WERI-Rb-1 (cell line): ENCODE measurements around the gene WDR45.

Experiments used
- DNase-seq: peaks from one replicate; pipeline ENCODE4 v3.0.0-alpha.2; 2020
- H3K27ac ChIP-seq: fragments of 250-450 bp; sonication (Bioruptor Pico); 2 replicates; pipeline ENCODE4 v1.5.1; 2020; ENCODE audit warnings: mild to moderate bottlenecking, moderate library complexity
- H3K27me3 ChIP-seq: fragments of 250-450 bp; sonication (Bioruptor Pico); 2 replicates; pipeline ENCODE4 v1.5.1; 2021; ENCODE audit warnings: mild to moderate bottlenecking, low read depth, moderate library complexity; ENCODE audit not compliant: insufficient read depth, severe bottlenecking
- H3K36me3 ChIP-seq: fragments of 250-450 bp; sonication (Bioruptor Pico); 2 replicates; pipeline ENCODE4 v1.5.1; 2020; ENCODE audit warnings: mild to moderate bottlenecking, moderate library complexity
- H3K4me3 ChIP-seq: 2 replicates; pipeline ENCODE4 v1.5.1; 2011; ENCODE audit warnings: low read depth, mild to moderate bottlenecking, control low read depth, low read length
- H3K9me3 ChIP-seq: fragments of 250-450 bp; sonication (Bioruptor Pico); 2 replicates; pipeline ENCODE4 v1.5.1; 2021; ENCODE audit warnings: mild to moderate bottlenecking, moderate library complexity; ENCODE audit not compliant: severe bottlenecking
- CTCF ChIP-seq: IDR thresholded peaks from 2 replicates; pipeline ENCODE4 v1.5.1; 2011; ENCODE audit warnings: low read depth, mild to moderate bottlenecking, control low read depth, inconsistent platforms, low read length

The WDR45 gene

GRCh38 chrX:49073601-49074575, 5.8 kb downstream of the WDR45 start, which contains the start of gene PRAF2:
Gene PRAF2 (minus strand): TSS chrX:49074002. CDS start chrX:49073987, 15 bp downstream.
- DNase-seq, result peak; percentile 92
- Histone ChIP-seq H3K4me3 (peak within 1 kb of the TSS; percentile 55), H3K27ac (no peak within 1 kb of the TSS; the same call in 1 of the 2 replicates), H3K9me3 (no peaks in the 10 kb centered on the region), H3K36me3 (no peaks in the 10 kb centered on the region), H3K27me3 (peaks cover 10% of the 10 kb centered on the region)
- TF ChIP-seq CTCF, result no peak

- Histone ChIP-seq H3K27me3 (peaks cover 10% of the 10 kb centered on the region), H3K9me3 (no peaks in the 10 kb centered on the region), H3K4me3 (no peak overlapping the region), H3K36me3 (no peaks in the 10 kb centered on the region), H3K27ac (no peak overlapping the region)
- no peak for TF ChIP-seq CTCF
- no peak for DNase-seq
Measured at GRCh38 chrX:49072712-49073095, 7.0 kb downstream of the WDR45 start.

- no peak overlapping the region for H3K27ac ChIP-seq
- no peaks in the 10 kb centered on the region for H3K36me3 ChIP-seq
- no peak overlapping the region for H3K4me3 ChIP-seq
- TF ChIP-seq CTCF, result no peak
- DNase-seq, result no peak
- peaks cover 8% of the 10 kb centered on the region for H3K27me3 ChIP-seq
- H3K9me3 ChIP-seq, result no peaks in the 10 kb centered on the region
Measured at GRCh38 chrX:49071877-49072711, 7.6 kb downstream of the WDR45 start.

- Histone ChIP-seq H3K36me3 (no peaks in the 10 kb centered on the region), H3K4me3 (no peak overlapping the region), H3K27me3 (peaks cover 6% of the 10 kb centered on the region), H3K9me3 (no peaks in the 10 kb centered on the region), H3K27ac (no peak overlapping the region)
- no peak for DNase-seq
- TF ChIP-seq CTCF, result no peak
Measured at GRCh38 chrX:49070988-49071387, 8.7 kb downstream of the WDR45 start.

- H3K27me3 ChIP-seq, result peaks cover 6% of the 10 kb centered on the region
- H3K4me3 ChIP-seq, result no peak overlapping the region
- no peaks in the 10 kb centered on the region for H3K9me3 ChIP-seq
- TF ChIP-seq CTCF, result no peak
- H3K27ac ChIP-seq, result no peak overlapping the region
- no peaks in the 10 kb centered on the region for H3K36me3 ChIP-seq
- no peak for DNase-seq
Measured at GRCh38 chrX:49069038-49069437, 10.6 kb downstream of the WDR45 start.
